Type B pancreatic cell (in vitro differentiated cells): ENCODE results near the gene TBC1D14. TPM values are rescaled to one million over a fixed set of nuclear protein-coding genes. Genes with fewer than 3 reads are reported as not detected.
"Not testable (repeated sequence)": the region's sequence is repeated elsewhere in the genome, so short reads cannot be mapped to it uniquely, and the experiment has no call there.

Source experiments
- DNase-seq: peaks from one replicate; pipeline ENCODE4 v3.0.0; 2021; ENCODE audit warnings: mixed read lengths; ENCODE audit not compliant: unreplicated experiment; ENCODE audit errors: extremely low spot score
- H3K27ac Mint-ChIP-seq: 2 replicates; pipeline ENCODE4 v1.8.0; 2021; ENCODE audit warnings: mild to moderate bottlenecking, mixed read lengths
- H3K27me3 Mint-ChIP-seq: 2 replicates; pipeline ENCODE4 v1.8.0; 2021; ENCODE audit warnings: mixed read lengths
- H3K36me3 Mint-ChIP-seq: 2 replicates; pipeline ENCODE4 v1.8.0; 2021; ENCODE audit warnings: mixed read lengths
- H3K4me1 Mint-ChIP-seq: one replicate; pipeline ENCODE4 v1.8.0; 2021; ENCODE audit warnings: mixed read lengths; ENCODE audit not compliant: unreplicated experiment
- H3K4me3 Mint-ChIP-seq: 2 replicates; pipeline ENCODE4 v1.8.0; 2021; ENCODE audit warnings: mild to moderate bottlenecking, mixed read lengths
- H3K9me3 Mint-ChIP-seq: 2 replicates; pipeline ENCODE4 v1.8.0; 2021; ENCODE audit warnings: mixed read lengths
- CTCF ChIP-seq: fragments of 200-600 bp; sonication (generic); conservative IDR thresholded peaks from 2 replicates; pipeline ENCODE4 v1.5.0; 2021; ENCODE audit warnings: antibody characterized with exemption, mild to moderate bottlenecking
- total RNA-seq: library from RNA; stranded (reverse); gene quantifications from 2 replicates; pipeline ENCODE4 v1.2.1, GENCODE V29; 2021; ENCODE audit warnings: low replicate concordance

The TBC1D14 gene
- total RNA-seq, 1 donor from 2014 or later: 55.9 TPM

- Mint-ChIP-seq H3K4me1 (peaks cover 9% of the 10 kb centered on the region), H3K9me3 (no peaks in the 10 kb centered on the region), H3K27me3 (no peaks in the 10 kb centered on the region), H3K27ac (no peak overlapping the region), H3K4me3 (no peak overlapping the region), H3K36me3 (peaks cover 8% of the 10 kb centered on the region)
- no peak for TF ChIP-seq CTCF
- no peak for DNase-seq
Measured at GRCh38 chr4:6972911-6973310, 63.3 kb downstream of the TBC1D14 start.

GRCh38 chr4:6974138-6974848 lies 64.7 kb downstream of the TBC1D14 start:
- Mint-ChIP-seq H3K36me3 (peaks cover 11% of the 10 kb centered on the region), H3K4me3 (no peak overlapping the region), H3K9me3 (no peaks in the 10 kb centered on the region), H3K27me3 (no peaks in the 10 kb centered on the region), H3K27ac (peak overlapping the region; percentile 56), H3K4me1 (peaks cover 9% of the 10 kb centered on the region)
- peak; percentile 94 for TF ChIP-seq CTCF
- DNase-seq: no peak

- H3K27ac Mint-ChIP-seq, DNase-seq, H3K27me3 Mint-ChIP-seq, H3K9me3 Mint-ChIP-seq, H3K4me3 Mint-ChIP-seq, H3K4me1 Mint-ChIP-seq: not testable (repeated sequence)
- H3K36me3 Mint-ChIP-seq: peaks cover 17% of the 10 kb centered on the region
Measured at GRCh38 chr4:6977846-6978245, 68.2 kb downstream of the TBC1D14 start.

GRCh38 chr4:6983544-6984142 lies 74.0 kb downstream of the TBC1D14 start:
- no peak overlapping the region for H3K27ac Mint-ChIP-seq
- H3K27me3 Mint-ChIP-seq: no peaks in the 10 kb centered on the region
- peak overlapping the region; percentile 35 for H3K4me3 Mint-ChIP-seq
- no peak for DNase-seq
- TF ChIP-seq CTCF: no peak
- H3K4me1 Mint-ChIP-seq: peaks cover 24% of the 10 kb centered on the region
- H3K36me3 Mint-ChIP-seq: peaks cover 9% of the 10 kb centered on the region
- H3K9me3 Mint-ChIP-seq: no peaks in the 10 kb centered on the region

- no peaks in the 10 kb centered on the region for H3K9me3 Mint-ChIP-seq
- no peaks in the 10 kb centered on the region for H3K27me3 Mint-ChIP-seq
- H3K4me1 Mint-ChIP-seq: peaks cover 36% of the 10 kb centered on the region
- TF ChIP-seq CTCF: no peak
- no peak for DNase-seq
- H3K36me3 Mint-ChIP-seq: peaks cover 5% of the 10 kb centered on the region
- H3K27ac Mint-ChIP-seq: peak overlapping the region; percentile 81
- H3K4me3 Mint-ChIP-seq: peak overlapping the region; percentile 96
Measured at GRCh38 chr4:6984612-6985425, 75.2 kb downstream of the TBC1D14 start.
